NT2/D1 (cell line): ENCODE data around the gene PLA2G6.

Source experiments
- SUZ12 ChIP-seq: IDR thresholded peaks from 2 replicates; pipeline ENCODE4 v1.6.1; 2011; ENCODE audit not compliant: insufficient read length, insufficient read depth; ENCODE audit errors: extremely low read depth
- YY1 ChIP-seq: IDR thresholded peaks from 2 replicates; pipeline ENCODE4 v1.6.1; 2011; ENCODE audit not compliant: insufficient read length, insufficient read depth
- ZNF274 ChIP-seq: IDR thresholded peaks from 2 replicates; pipeline ENCODE4 v1.6.1; 2011; ENCODE audit warnings: mild to moderate bottlenecking, low read depth, low read length

GRCh38 chr22:38221407-38221806 is 39.8 kb upstream of the PLA2G6 start:
- TF ChIP-seq ZNF274 = no peak
- no peak for TF ChIP-seq SUZ12
- TF ChIP-seq YY1 = no peak
